Measurements from ENCODE around the gene MYBPHL.

DNA sequence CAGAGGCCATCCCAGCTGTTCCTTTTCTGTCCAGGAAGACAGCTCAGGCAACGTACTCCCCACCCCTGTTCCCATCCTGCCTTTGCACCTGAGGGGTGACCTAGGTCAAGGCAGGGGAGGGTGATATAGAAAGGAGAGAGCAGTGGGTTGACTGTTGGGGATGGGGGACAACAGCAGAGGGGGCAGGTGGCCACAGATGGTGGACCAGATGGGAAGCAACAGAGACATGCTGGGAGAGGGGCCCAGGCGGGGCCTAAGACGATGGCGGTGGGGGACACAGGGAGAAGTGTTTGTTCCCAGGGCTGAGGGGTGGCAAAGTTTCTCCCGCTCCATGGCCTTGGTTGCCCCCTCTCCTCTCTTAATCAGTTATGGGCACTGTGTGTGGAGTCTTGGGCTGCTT, 51.1 kb downstream of the MYBPHL start:
- no peak for TF ChIP-seq POLR2A (IDR thresholded peaks at IDR 0.05)
- TF ChIP-seq, protein P1, sequence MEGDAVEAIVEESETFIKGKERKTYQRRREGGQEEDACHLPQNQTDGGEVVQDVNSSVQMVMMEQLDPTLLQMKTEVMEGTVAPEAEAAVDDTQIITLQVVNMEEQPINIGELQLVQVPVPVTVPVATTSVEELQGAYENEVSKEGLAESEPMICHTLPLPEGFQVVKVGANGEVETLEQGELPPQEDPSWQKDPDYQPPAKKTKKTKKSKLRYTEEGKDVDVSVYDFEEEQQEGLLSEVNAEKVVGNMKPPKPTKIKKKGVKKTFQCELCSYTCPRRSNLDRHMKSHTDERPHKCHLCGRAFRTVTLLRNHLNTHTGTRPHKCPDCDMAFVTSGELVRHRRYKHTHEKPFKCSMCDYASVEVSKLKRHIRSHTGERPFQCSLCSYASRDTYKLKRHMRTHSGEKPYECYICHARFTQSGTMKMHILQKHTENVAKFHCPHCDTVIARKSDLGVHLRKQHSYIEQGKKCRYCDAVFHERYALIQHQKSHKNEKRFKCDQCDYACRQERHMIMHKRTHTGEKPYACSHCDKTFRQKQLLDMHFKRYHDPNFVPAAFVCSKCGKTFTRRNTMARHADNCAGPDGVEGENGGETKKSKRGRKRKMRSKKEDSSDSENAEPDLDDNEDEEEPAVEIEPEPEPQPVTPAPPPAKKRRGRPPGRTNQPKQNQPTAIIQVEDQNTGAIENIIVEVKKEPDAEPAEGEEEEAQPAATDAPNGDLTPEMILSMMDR (IDR thresholded peaks at IDR 0.05), result no peak
